Gastroesophageal sphincter (tissue), 3 donors: ENCODE data around the gene PSMA8.

Experiments used
- CTCF ChIP-seq, 4 experiments: fragments of 200-600 bp in 2 of 4; fragments of 450-650 bp in 2 of 4; sonication (generic) in 1 of 4; IDR thresholded peaks; one replicate each; pipeline ENCODE4 v1.5.1; 2017 to 2019; ENCODE audit warnings: antibody characterized with exemption in 4 of 4, mild to moderate bottlenecking in 2 of 4, moderate library complexity in 2 of 4
- EP300 ChIP-seq: sonication (generic); formaldehyde crosslinking; IDR thresholded peaks from one replicate; pipeline ENCODE4 v1.6.1; 2017; ENCODE audit warnings: antibody characterized with exemption, mild to moderate bottlenecking
- POLR2A ChIP-seq, 2 donors: fragments of 450-650 bp; IDR thresholded peaks; one replicate each; pipeline ENCODE4 v1.6.1; 2017; ENCODE audit warnings: antibody characterized with exemption in 2 of 2, mild to moderate bottlenecking in 2 of 2, moderate library complexity in 1 of 2

- TF ChIP-seq CTCF (IDR thresholded peaks at IDR 0.05) = no peak
- TF ChIP-seq EP300 = no peak
- TF ChIP-seq POLR2A (IDR thresholded peaks at IDR 0.05) = no peak
Measured at GRCh38 chr18:26225915-26226228, 92.2 kb downstream of the PSMA8 start.
